ENCODE measurements around the gene CASP7. TPM values are rescaled to one million over a fixed set of nuclear protein-coding genes. Genes with fewer than 3 reads are reported as not detected.

CASP7 gene
- polyA plus RNA-seq, 1 donor from 2014 or later: 0.77 TPM

GRCh38 chr10:113740850-113741249 lies 61.1 kb downstream of the CASP7 start:
- Histone ChIP-seq H4K20me1 (ENCODE audit: insufficient read depth) (no peaks in the 10 kb centered on the region), H3K4me3 (ENCODE audit: low read length) (no peak overlapping the region), H3K9ac (ENCODE audit: low read length) (no peak overlapping the region), H3K9me2 (ENCODE audit: insufficient read depth, low read length) (no peaks in the 10 kb centered on the region), H3F3A (ENCODE audit: insufficient read depth, low read length, poor library complexity, severe bottlenecking) (no peaks in the 10 kb centered on the region), H3K79me2 (replicated peaks; ENCODE audit: insufficient read depth, low read length) (no peaks in the 10 kb centered on the region), H3K4me2 (ENCODE audit: low read length) (no peak overlapping the region), H3K27ac (ENCODE audit: low read length) (no peak overlapping the region), H3K36me3 (ENCODE audit: insufficient read depth, low read length) (no peaks in the 10 kb centered on the region), H2AFZ (ENCODE audit: low read depth, low read length) (no peak overlapping the region), H3K9me3 (ENCODE audit: low read length) (no peaks in the 10 kb centered on the region), H3K27me3 (ENCODE audit: insufficient read depth, low read depth, low read length) (no peaks in the 10 kb centered on the region)
- TF ChIP-seq RAD21 (conservative IDR thresholded peaks at IDR 0.05): no peak
- TF ChIP-seq REST (IDR thresholded peaks at IDR 0.05; ENCODE audit: borderline replicate concordance): no peak
- no peak for TF ChIP-seq CTCF (IDR thresholded peaks at IDR 0.05; ENCODE audit: poor library complexity, severe bottlenecking)
- no peak for TF ChIP-seq EZH2 (IDR thresholded peaks at IDR 0.05; ENCODE audit: borderline replicate concordance, insufficient read depth, low read length, poor library complexity, severe bottlenecking)
- TF ChIP-seq TAF1 (IDR thresholded peaks at IDR 0.05; ENCODE audit: low read depth): no peak
- TF ChIP-seq EP300 (conservative IDR thresholded peaks at IDR 0.05; ENCODE audit: poor library complexity, severe bottlenecking): no peak
- TF ChIP-seq MXI1 (conservative IDR thresholded peaks at IDR 0.05; ENCODE audit: poor library complexity, severe bottlenecking): no peak
- TF ChIP-seq SMC3 (conservative IDR thresholded peaks at IDR 0.05; ENCODE audit: poor library complexity): no peak
- no peak for TF ChIP-seq POLR2AphosphoS5 (IDR thresholded peaks at IDR 0.05)

GRCh38 chr10:113742466-113742865 lies 62.8 kb downstream of the CASP7 start:
- Histone ChIP-seq H3K27ac (ENCODE audit: low read length) (no peak overlapping the region), H2AFZ (ENCODE audit: low read depth, low read length) (no peak overlapping the region), H3K9me3 (ENCODE audit: low read length) (no peaks in the 10 kb centered on the region), H3K4me2 (ENCODE audit: low read length) (no peak overlapping the region), H4K20me1 (ENCODE audit: insufficient read depth) (no peaks in the 10 kb centered on the region), H3F3A (ENCODE audit: insufficient read depth, low read length, poor library complexity, severe bottlenecking) (no peaks in the 10 kb centered on the region), H3K79me2 (replicated peaks; ENCODE audit: insufficient read depth, low read length) (no peaks in the 10 kb centered on the region), H3K4me3 (ENCODE audit: low read length) (no peak overlapping the region), H3K27me3 (ENCODE audit: insufficient read depth, low read depth, low read length) (no peaks in the 10 kb centered on the region), H3K9me2 (ENCODE audit: insufficient read depth, low read length) (no peaks in the 10 kb centered on the region), H3K36me3 (ENCODE audit: insufficient read depth, low read length) (no peaks in the 10 kb centered on the region), H3K9ac (ENCODE audit: low read length) (no peak overlapping the region)
- TF ChIP-seq CTCF (IDR thresholded peaks at IDR 0.05; ENCODE audit: poor library complexity, severe bottlenecking): no peak
- no peak for TF ChIP-seq RAD21 (conservative IDR thresholded peaks at IDR 0.05)
- no peak for TF ChIP-seq SMC3 (conservative IDR thresholded peaks at IDR 0.05; ENCODE audit: poor library complexity)
- no peak for TF ChIP-seq MXI1 (conservative IDR thresholded peaks at IDR 0.05; ENCODE audit: poor library complexity, severe bottlenecking)
- no peak for TF ChIP-seq EP300 (conservative IDR thresholded peaks at IDR 0.05; ENCODE audit: poor library complexity, severe bottlenecking)
- TF ChIP-seq REST (IDR thresholded peaks at IDR 0.05; ENCODE audit: borderline replicate concordance): no peak
- no peak for TF ChIP-seq TAF1 (IDR thresholded peaks at IDR 0.05; ENCODE audit: low read depth)
